GM12891 (cell line): Measurements from ENCODE around the gene DIP2C.

Source experiments
- POLR2A ChIP-seq: IDR thresholded peaks from 2 replicates; pipeline ENCODE4 v1.6.1; 2011; ENCODE audit warnings: low read depth, low read length, control low read depth
- POLR2AphosphoS5 ChIP-seq: IDR thresholded peaks from 2 replicates; pipeline ENCODE4 v1.6.1; 2011; ENCODE audit warnings: low read depth, low read length, control low read depth
- POU2F2 ChIP-seq: IDR thresholded peaks from 2 replicates; pipeline ENCODE4 v1.6.1; 2011; ENCODE audit warnings: low read depth, mild to moderate bottlenecking, control low read depth, low read length, moderate library complexity
- SPI1 ChIP-seq: IDR thresholded peaks from 2 replicates; pipeline ENCODE4 v1.6.1; 2011; ENCODE audit warnings: low read depth, low read length, control low read depth
- TAF1 ChIP-seq: IDR thresholded peaks from 2 replicates; pipeline ENCODE4 v1.6.1; 2011; ENCODE audit warnings: low read depth, low read length, control low read depth

DNA sequence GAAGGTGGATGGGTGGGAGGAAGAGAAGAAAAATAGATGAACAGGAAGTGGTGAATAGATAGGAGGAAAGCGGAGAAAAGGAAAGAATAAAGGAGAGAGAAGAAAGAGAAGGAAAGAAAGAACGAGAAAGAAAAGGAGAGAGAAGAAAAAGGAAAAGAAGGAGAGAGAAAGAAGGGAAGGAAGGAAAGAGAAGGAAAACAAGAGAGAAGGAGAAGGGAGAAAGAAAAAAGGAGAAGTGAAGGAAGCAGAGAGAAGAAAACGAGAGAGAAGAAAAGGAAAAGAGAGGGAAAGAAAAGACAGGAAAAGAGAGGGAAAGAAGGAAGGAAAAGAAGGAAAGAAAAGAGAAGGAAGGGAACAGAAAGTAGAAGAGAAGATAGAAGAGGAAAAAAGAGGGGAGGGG, 211.8 kb downstream of the DIP2C start:
- no peak for TF ChIP-seq POLR2A
- TF ChIP-seq POLR2AphosphoS5, result no peak
- TF ChIP-seq TAF1, result no peak
- no peak for TF ChIP-seq POU2F2
- no peak for TF ChIP-seq SPI1
